Measurements from ENCODE around the gene SPESP1.
"Not testable (repeated sequence)": the region's sequence is repeated elsewhere in the genome, so short reads cannot be mapped to it uniquely, and the experiment has no call there.

Gene SPESP1

GRCh38 chr15:68967948-68968347 is 37.6 kb downstream of the SPESP1 start:
- no peaks in the 10 kb centered on the region for H3K27me3 ChIP-seq (ENCODE audit: insufficient read depth, low read length, poor library complexity, severe bottlenecking)
- H3K9me3 ChIP-seq (ENCODE audit: insufficient read depth, low read depth, low read length) = peaks cover 17% of the 10 kb centered on the region
- H2AFZ ChIP-seq (ENCODE audit: low read length) = no peak overlapping the region
- no peaks in the 10 kb centered on the region for H3K79me2 ChIP-seq (ENCODE audit: insufficient read depth, low read length)
- no peak overlapping the region for H3K9ac ChIP-seq (ENCODE audit: low read depth, low read length, poor library complexity, severe bottlenecking)
- no peaks in the 10 kb centered on the region for H3K36me3 ChIP-seq (ENCODE audit: insufficient read depth, low read length)
- no peak overlapping the region for H3K4me3 ChIP-seq (ENCODE audit: low read length, poor library complexity, severe bottlenecking)
- no peaks in the 10 kb centered on the region for H3K9me2 ChIP-seq (replicated peaks; ENCODE audit: low read depth, low read length)
- H3F3A ChIP-seq (ENCODE audit: low read depth) = no peaks in the 10 kb centered on the region; the same call in 1 of the 2 replicates
- no peak overlapping the region for H3K4me2 ChIP-seq (ENCODE audit: low read depth, low read length, poor library complexity, severe bottlenecking)
- H3K4me1 ChIP-seq (ENCODE audit: insufficient read depth, low read length, poor library complexity, severe bottlenecking) = peaks cover 16% of the 10 kb centered on the region
- no peaks in the 10 kb centered on the region for H4K20me1 ChIP-seq (ENCODE audit: insufficient read depth, low read length, poor library complexity, severe bottlenecking)
- TF ChIP-seq CTCF (conservative IDR thresholded peaks at IDR 0.05; ENCODE audit: low read length) (no peak), EZH2phosphoT487 (IDR thresholded peaks at IDR 0.05; ENCODE audit: borderline replicate concordance) (no peak)

- H3K4me1 ChIP-seq (ENCODE audit: insufficient read depth, low read length, poor library complexity, severe bottlenecking) = peaks cover 19% of the 10 kb centered on the region
- H4K20me1 ChIP-seq (ENCODE audit: insufficient read depth, low read length, poor library complexity, severe bottlenecking) = no peaks in the 10 kb centered on the region
- no peaks in the 10 kb centered on the region for H3K9me2 ChIP-seq (replicated peaks; ENCODE audit: low read depth, low read length)
- H3K79me2 ChIP-seq (ENCODE audit: insufficient read depth, low read length) = no peaks in the 10 kb centered on the region
- peaks cover 17% of the 10 kb centered on the region for H3K9me3 ChIP-seq (ENCODE audit: insufficient read depth, low read depth, low read length)
- no peaks in the 10 kb centered on the region; the same call in 1 of the 2 replicates for H3F3A ChIP-seq (ENCODE audit: low read depth)
- H3K9ac ChIP-seq (ENCODE audit: low read depth, low read length, poor library complexity, severe bottlenecking) = no peak overlapping the region
- TF ChIP-seq EZH2phosphoT487 (IDR thresholded peaks at IDR 0.05; ENCODE audit: borderline replicate concordance) = no peak
- no peak for TF ChIP-seq CTCF (conservative IDR thresholded peaks at IDR 0.05; ENCODE audit: low read length)
- H3K36me3 ChIP-seq (ENCODE audit: insufficient read depth, low read length) = no peaks in the 10 kb centered on the region
- no peak overlapping the region for H3K4me3 ChIP-seq (ENCODE audit: low read length, poor library complexity, severe bottlenecking)
- no peak overlapping the region for H2AFZ ChIP-seq (ENCODE audit: low read length)
- no peaks in the 10 kb centered on the region for H3K27me3 ChIP-seq (ENCODE audit: insufficient read depth, low read length, poor library complexity, severe bottlenecking)
- no peak overlapping the region for H3K4me2 ChIP-seq (ENCODE audit: low read depth, low read length, poor library complexity, severe bottlenecking)
Measured at GRCh38 chr15:68969298-68969697, 39.0 kb downstream of the SPESP1 start.

GRCh38 chr15:68972201-68973065 is 42.1 kb downstream of the SPESP1 start:
- TF ChIP-seq CTCF (conservative IDR thresholded peaks at IDR 0.05; ENCODE audit: low read length) = no peak
- no peak for TF ChIP-seq EZH2phosphoT487 (IDR thresholded peaks at IDR 0.05; ENCODE audit: borderline replicate concordance)
- H3F3A ChIP-seq (ENCODE audit: low read depth) = no peaks in the 10 kb centered on the region; the same call in 1 of the 2 replicates
- no peaks in the 10 kb centered on the region for H3K27me3 ChIP-seq (ENCODE audit: insufficient read depth, low read length, poor library complexity, severe bottlenecking)
- peak overlapping the region; percentile 54 for H3K4me2 ChIP-seq (ENCODE audit: low read depth, low read length, poor library complexity, severe bottlenecking)
- peak overlapping the region; percentile 9 for H3K9ac ChIP-seq (ENCODE audit: low read depth, low read length, poor library complexity, severe bottlenecking)
- H3K79me2 ChIP-seq (ENCODE audit: insufficient read depth, low read length) = no peaks in the 10 kb centered on the region
- H2AFZ ChIP-seq (ENCODE audit: low read length) = peak overlapping the region; percentile 35
- H4K20me1 ChIP-seq (ENCODE audit: insufficient read depth, low read length, poor library complexity, severe bottlenecking) = no peaks in the 10 kb centered on the region
- no peaks in the 10 kb centered on the region for H3K36me3 ChIP-seq (ENCODE audit: insufficient read depth, low read length)
- no peaks in the 10 kb centered on the region for H3K9me2 ChIP-seq (replicated peaks; ENCODE audit: low read depth, low read length)
- peak overlapping the region; percentile 22 for H3K4me3 ChIP-seq (ENCODE audit: low read length, poor library complexity, severe bottlenecking)
- H3K9me3 ChIP-seq (ENCODE audit: insufficient read depth, low read depth, low read length) = peaks cover 17% of the 10 kb centered on the region
- H3K4me1 ChIP-seq (ENCODE audit: insufficient read depth, low read length, poor library complexity, severe bottlenecking) = peaks cover 19% of the 10 kb centered on the region

- H4K20me1 ChIP-seq (ENCODE audit: insufficient read depth, low read length, poor library complexity, severe bottlenecking); H3K4me3 ChIP-seq (ENCODE audit: low read length, poor library complexity, severe bottlenecking); H3K27me3 ChIP-seq (ENCODE audit: insufficient read depth, low read length, poor library complexity, severe bottlenecking): not testable (repeated sequence)
Measured at GRCh38 chr15:68975651-68976160, 45.4 kb downstream of the SPESP1 start.

GRCh38 chr15:68977426-68977825 is 47.1 kb downstream of the SPESP1 start:
- H3K79me2 ChIP-seq (ENCODE audit: insufficient read depth, low read length); H3F3A ChIP-seq (ENCODE audit: low read depth); H3K4me2 ChIP-seq (ENCODE audit: low read depth, low read length, poor library complexity, severe bottlenecking); H3K27me3 ChIP-seq (ENCODE audit: insufficient read depth, low read length, poor library complexity, severe bottlenecking); H3K36me3 ChIP-seq (ENCODE audit: insufficient read depth, low read length); H3K9me3 ChIP-seq (ENCODE audit: insufficient read depth, low read depth, low read length); H3K4me1 ChIP-seq (ENCODE audit: insufficient read depth, low read length, poor library complexity, severe bottlenecking); H4K20me1 ChIP-seq (ENCODE audit: insufficient read depth, low read length, poor library complexity, severe bottlenecking); H3K9me2 ChIP-seq (replicated peaks; ENCODE audit: low read depth, low read length); H3K9ac ChIP-seq (ENCODE audit: low read depth, low read length, poor library complexity, severe bottlenecking); H3K4me3 ChIP-seq (ENCODE audit: low read length, poor library complexity, severe bottlenecking); H2AFZ ChIP-seq (ENCODE audit: low read length): not testable (repeated sequence)

More at GRCh38 chr15:68975651-68976160, 45.4 kb downstream of the SPESP1 start:
- not testable (repeated sequence) for H3K9me3 ChIP-seq (ENCODE audit: insufficient read depth, low read depth, low read length); H3K9me2 ChIP-seq (replicated peaks; ENCODE audit: low read depth, low read length); H3F3A ChIP-seq (ENCODE audit: low read depth); H3K36me3 ChIP-seq (ENCODE audit: insufficient read depth, low read length); H2AFZ ChIP-seq (ENCODE audit: low read length); H3K79me2 ChIP-seq (ENCODE audit: insufficient read depth, low read length); H3K4me2 ChIP-seq (ENCODE audit: low read depth, low read length, poor library complexity, severe bottlenecking); H3K9ac ChIP-seq (ENCODE audit: low read depth, low read length, poor library complexity, severe bottlenecking)
- peaks cover 19% of the 10 kb centered on the region for H3K4me1 ChIP-seq (ENCODE audit: insufficient read depth, low read length, poor library complexity, severe bottlenecking)
